Esophagus squamous epithelium (tissue), 5 donors: ENCODE results near the gene MRPS6. TPM values are rescaled to one million over a fixed set of nuclear protein-coding genes. Genes with fewer than 3 reads are reported as not detected.

Source experiments
- DNase-seq: peaks from one replicate; lab custom pipeline; 2025; lab: John Stamatoyannopoulos, UW
- H3K27ac ChIP-seq, 4 donors: fragments of 200-600 bp; sonication (generic); one replicate each; pipeline ENCODE4 v1.5.1; 2016 to 2019; ENCODE audit warnings: mild to moderate bottlenecking in 1 of 4
- H3K27me3 ChIP-seq, 4 donors: fragments of 200-600 bp; sonication (generic); 1 replicate in 3 of 4; 2 replicates in 1 of 4; pipeline versions ENCODE4 v1.5.1 to v1.6.0; 2017 to 2021; ENCODE audit warnings: antibody characterized with exemption in 1 of 4
- H3K36me3 ChIP-seq, 3 donors: fragments of 200-600 bp; sonication (generic); one replicate each; pipeline ENCODE4 v1.5.1; 2016 to 2019
- H3K4me1 ChIP-seq, 3 donors: fragments of 200-600 bp; sonication (generic); one replicate each; pipeline ENCODE4 v1.5.1; 2017 to 2019
- H3K4me3 ChIP-seq, 4 donors: fragments of 200-600 bp; sonication (generic); 1 replicate in 3 of 4; 2 replicates in 1 of 4; pipeline ENCODE4 v1.5.1; 2016 to 2019; ENCODE audit warnings: mild to moderate bottlenecking in 2 of 4, moderate library complexity in 1 of 4
- H3K9me3 ChIP-seq, 3 donors: fragments of 200-600 bp; sonication (generic); one replicate each; pipeline ENCODE4 v1.5.1; 2016 to 2019
- CTCF ChIP-seq, 6 experiments: fragments of 450-650 bp in 4 of 6; fragments of 200-600 bp in 2 of 6; sonication (generic) in 2 of 6; IDR thresholded peaks; one replicate each; pipeline ENCODE4 v1.5.1; 2016 to 2019; ENCODE audit warnings: antibody characterized with exemption in 6 of 6, mild to moderate bottlenecking in 4 of 6, moderate library complexity in 4 of 6
- POLR2A ChIP-seq, 4 donors: fragments of 450-650 bp; IDR thresholded peaks; one replicate each; pipeline ENCODE4 v1.6.1; 2017; ENCODE audit warnings: antibody characterized with exemption in 4 of 4, mild to moderate bottlenecking in 4 of 4, moderate library complexity in 3 of 4
- WGBS, 2 donors: methylation state at CpG; one replicate each; pipeline ENCODE4 v1.1.5; 2018; 5-methylcytosine and 5-hydroxymethylcytosine counted together
- intact Hi-C: fragments of 100-400 bp; cut with DNase I; formaldehyde crosslinking; loops from one replicate; pipeline ENCODE4 v1.15.0; 2022
- total RNA-seq, 4 donors: library from RNA; depleted of rRNA; stranded (reverse); fragments of >200 nt; gene quantifications; one replicate each; pipeline ENCODE4 v1.1.0, GENCODE V29; 2016
- donor health status: DM: yes; HTN: yes; CAD: no.

MRPS6 gene
- total RNA-seq, 4 donors from 2014 or later = 13.4 to 32.2 (median 20.1) TPM

- no peak overlapping the region for H3K4me3 ChIP-seq
- 97% methylated on average over 6 of the region's 6 CpGs; no CpG with 5 or more reads in 1 of the 2 donors for WGBS, 2 donors
- no peaks in the 10 kb centered on the region for H3K27me3 ChIP-seq
- H3K4me1 ChIP-seq = no peaks in the 10 kb centered on the region
- no peak overlapping the region for H3K27ac ChIP-seq
- H3K36me3 ChIP-seq = peaks cover 0 to 35% (median 0%) of the 10 kb centered on the region in 3 donors
- no peak for DNase-seq
- TF ChIP-seq CTCF (IDR thresholded peaks at IDR 0.05) = no peak
- TF ChIP-seq POLR2A (IDR thresholded peaks at IDR 0.05) = no peak
- intact Hi-C loops = no loop called here
- peaks cover 0 to 9% (median 3%) of the 10 kb centered on the region in 3 donors for H3K9me3 ChIP-seq
Observed at GRCh38 chr21:34144224-34144623, 70.8 kb downstream of the MRPS6 start.

- Histone ChIP-seq H3K9me3 (peaks cover 0 to 9% (median 3%) of the 10 kb centered on the region in 3 donors), H3K27ac (no peak overlapping the region), H3K36me3 (peaks cover 0 to 26% (median 0%) of the 10 kb centered on the region in 3 donors), H3K4me3 (no peak overlapping the region), H3K27me3 (no peaks in the 10 kb centered on the region), H3K4me1 (no peaks in the 10 kb centered on the region)
- TF ChIP-seq POLR2A (IDR thresholded peaks at IDR 0.05) (no peak), CTCF (IDR thresholded peaks at IDR 0.05) (no peak)
- DNase-seq = no peak
- 94% methylated on average over 10 of the region's 10 CpGs for WGBS, 2 donors
- intact Hi-C loops = no loop called here
Observed at GRCh38 chr21:34147792-34148418, 74.5 kb downstream of the MRPS6 start.

- no peak for DNase-seq
- TF ChIP-seq CTCF (IDR thresholded peaks at IDR 0.05) (no peak), POLR2A (IDR thresholded peaks at IDR 0.05) (no peak)
- no peak overlapping the region for H3K4me3 ChIP-seq
- WGBS, 2 donors = 76 to 85% methylated on average over 3 of the region's 3 CpGs
- intact Hi-C loops = no loop called here
- no peaks in the 10 kb centered on the region for H3K4me1 ChIP-seq
- peaks cover 0 to 21% (median 0%) of the 10 kb centered on the region in 3 donors for H3K36me3 ChIP-seq
- H3K27ac ChIP-seq = no peak overlapping the region
- peaks cover 0 to 9% (median 3%) of the 10 kb centered on the region in 3 donors for H3K9me3 ChIP-seq
- no peaks in the 10 kb centered on the region for H3K27me3 ChIP-seq
Observed at GRCh38 chr21:34148419-34148804, 75.0 kb downstream of the MRPS6 start.

- intact Hi-C loops = no loop called here
- Histone ChIP-seq H3K27me3 (no peaks in the 10 kb centered on the region), H3K27ac (no peak overlapping the region), H3K4me1 (no peaks in the 10 kb centered on the region), H3K4me3 (no peak overlapping the region), H3K36me3 (peaks cover 0 to 15% (median 0%) of the 10 kb centered on the region in 3 donors), H3K9me3 (peaks cover 0 to 9% (median 3%) of the 10 kb centered on the region in 3 donors)
- WGBS, 2 donors = 90 to 95% methylated on average over 7 of the region's 7 CpGs
- TF ChIP-seq CTCF (IDR thresholded peaks at IDR 0.05) (no peak), POLR2A (IDR thresholded peaks at IDR 0.05) (no peak)
- no peak for DNase-seq
Observed at GRCh38 chr21:34148826-34149558, 75.6 kb downstream of the MRPS6 start.

GRCh38 chr21:34152500-34152899 is 79.1 kb downstream of the MRPS6 start:
- Histone ChIP-seq H3K27ac (no peak overlapping the region), H3K9me3 (no peaks in the 10 kb centered on the region), H3K36me3 (no peaks in the 10 kb centered on the region), H3K4me1 (no peaks in the 10 kb centered on the region), H3K27me3 (no peaks in the 10 kb centered on the region), H3K4me3 (no peak overlapping the region)
- no peak for TF ChIP-seq POLR2A (IDR thresholded peaks at IDR 0.05)
- no peak for TF ChIP-seq CTCF (IDR thresholded peaks at IDR 0.05)
- no peak for DNase-seq
- WGBS, 2 donors = 87 to 94% methylated on average over 4 to 5 of the region's 5 CpGs
- intact Hi-C loops = no loop called here
